GM12801 (cell line): ENCODE data around the gene DLD.

Experiments
- CTCF ChIP-seq: IDR thresholded peaks from one replicate; pipeline ENCODE4 v1.5.1; 2011; ENCODE audit warnings: control low read depth; ENCODE audit not compliant: insufficient read length; ENCODE audit errors: extremely low read depth

Gene DLD

GRCh38 chr7:107891636-107892366 lies 818 bp downstream of the DLD start:
- TF ChIP-seq CTCF, result no peak

- TF ChIP-seq CTCF, result no peak
Measured at GRCh38 chr7:107898997-107899594, 8.1 kb downstream of the DLD start.

GRCh38 chr7:107900496-107901015 lies 9.6 kb downstream of the DLD start:
- no peak for TF ChIP-seq CTCF

- no peak for TF ChIP-seq CTCF
Measured at GRCh38 chr7:107902381-107902780, 11.4 kb downstream of the DLD start.

GRCh38 chr7:107907790-107908189 lies 16.8 kb downstream of the DLD start:
- no peak for TF ChIP-seq CTCF

- TF ChIP-seq CTCF, result no peak
Measured at GRCh38 chr7:107909445-107909844, 18.5 kb downstream of the DLD start.

GRCh38 chr7:107911981-107912380 lies 21.0 kb downstream of the DLD start:
- no peak for TF ChIP-seq CTCF
